22Rv1 (cell line): ENCODE data around the gene TCF4.

Source experiments
- H3K27ac ChIP-seq: fragments of 450-650 bp; 2 replicates; pipeline ENCODE4 v1.5.1; 2017
- ZFX ChIP-seq: fragments of 450-650 bp; IDR thresholded peaks from 2 replicates; pipeline ENCODE4 v1.6.1; 2017; ENCODE audit warnings: antibody characterized with exemption, borderline replicate concordance
- TF ChIP-seq, protein P1 (sequence below): fragments of 450-650 bp; IDR thresholded peaks from 2 replicates; pipeline ENCODE4 v1.5.1; 2017; ENCODE audit warnings: mild to moderate bottlenecking

The TCF4 gene

DNA sequence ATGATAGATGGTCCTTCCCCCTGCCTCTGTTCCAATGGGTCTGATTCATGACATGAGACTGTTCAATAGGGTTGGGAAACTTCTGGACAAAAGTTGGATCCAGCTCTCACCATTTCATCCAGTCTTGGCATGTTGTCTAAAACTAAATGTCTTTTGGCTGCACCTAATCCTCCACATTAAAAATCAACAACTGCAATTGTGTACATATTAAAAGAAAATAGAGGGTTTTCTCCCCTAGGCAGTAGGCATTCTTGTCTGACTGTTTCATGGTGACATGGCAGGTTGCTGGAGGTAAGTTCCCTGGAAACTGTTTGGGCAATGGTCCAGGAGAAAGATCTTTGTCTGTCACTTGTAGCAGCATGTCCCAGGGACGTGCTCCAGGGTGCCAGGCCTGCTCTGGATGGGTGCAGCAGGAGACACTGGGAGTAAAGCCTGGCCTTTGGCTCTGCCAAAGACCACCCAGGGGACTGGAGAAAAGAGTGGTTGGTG, 135.8 kb downstream of the TCF4 start:
- TF ChIP-seq, protein P1, sequence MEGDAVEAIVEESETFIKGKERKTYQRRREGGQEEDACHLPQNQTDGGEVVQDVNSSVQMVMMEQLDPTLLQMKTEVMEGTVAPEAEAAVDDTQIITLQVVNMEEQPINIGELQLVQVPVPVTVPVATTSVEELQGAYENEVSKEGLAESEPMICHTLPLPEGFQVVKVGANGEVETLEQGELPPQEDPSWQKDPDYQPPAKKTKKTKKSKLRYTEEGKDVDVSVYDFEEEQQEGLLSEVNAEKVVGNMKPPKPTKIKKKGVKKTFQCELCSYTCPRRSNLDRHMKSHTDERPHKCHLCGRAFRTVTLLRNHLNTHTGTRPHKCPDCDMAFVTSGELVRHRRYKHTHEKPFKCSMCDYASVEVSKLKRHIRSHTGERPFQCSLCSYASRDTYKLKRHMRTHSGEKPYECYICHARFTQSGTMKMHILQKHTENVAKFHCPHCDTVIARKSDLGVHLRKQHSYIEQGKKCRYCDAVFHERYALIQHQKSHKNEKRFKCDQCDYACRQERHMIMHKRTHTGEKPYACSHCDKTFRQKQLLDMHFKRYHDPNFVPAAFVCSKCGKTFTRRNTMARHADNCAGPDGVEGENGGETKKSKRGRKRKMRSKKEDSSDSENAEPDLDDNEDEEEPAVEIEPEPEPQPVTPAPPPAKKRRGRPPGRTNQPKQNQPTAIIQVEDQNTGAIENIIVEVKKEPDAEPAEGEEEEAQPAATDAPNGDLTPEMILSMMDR = no peak
- no peak for TF ChIP-seq ZFX
- H3K27ac ChIP-seq = no peak overlapping the region

DNA sequence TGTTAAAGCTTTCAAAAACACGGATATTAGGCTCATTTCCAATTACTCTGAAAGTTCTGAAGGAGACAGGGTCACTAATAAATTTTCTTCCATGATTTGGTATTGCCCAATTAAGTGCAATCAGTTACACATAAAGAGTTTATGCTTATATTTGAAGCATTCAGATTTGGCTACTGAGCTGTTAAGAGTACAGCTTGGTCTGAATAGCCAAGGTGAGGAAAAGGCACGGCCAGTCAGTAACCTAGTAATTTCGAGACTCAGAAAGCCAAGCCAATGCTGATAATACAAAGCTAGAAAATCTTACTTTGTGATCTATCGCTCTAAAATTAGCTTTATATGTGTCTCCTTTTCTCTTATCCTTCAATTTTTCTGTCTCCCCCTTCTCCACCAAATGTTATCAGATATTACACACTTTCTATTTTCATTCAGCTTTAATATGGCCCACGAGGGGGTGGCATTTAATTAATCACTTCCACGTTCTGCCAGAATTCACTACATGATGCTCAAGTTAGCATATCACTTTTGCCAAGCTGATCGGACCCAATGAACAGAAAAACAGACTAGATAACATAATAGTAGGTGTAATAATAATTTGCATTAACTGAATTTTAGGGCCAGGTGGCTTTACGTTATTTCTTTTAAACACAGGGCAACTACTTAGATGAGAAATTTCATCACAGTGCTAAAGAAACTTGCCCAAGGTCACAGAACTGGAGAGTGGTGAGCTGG, 138.4 kb downstream of the TCF4 start:
- no peak for TF ChIP-seq ZFX
- TF ChIP-seq, protein P1 = no peak
- H3K27ac ChIP-seq = no peak overlapping the region

DNA sequence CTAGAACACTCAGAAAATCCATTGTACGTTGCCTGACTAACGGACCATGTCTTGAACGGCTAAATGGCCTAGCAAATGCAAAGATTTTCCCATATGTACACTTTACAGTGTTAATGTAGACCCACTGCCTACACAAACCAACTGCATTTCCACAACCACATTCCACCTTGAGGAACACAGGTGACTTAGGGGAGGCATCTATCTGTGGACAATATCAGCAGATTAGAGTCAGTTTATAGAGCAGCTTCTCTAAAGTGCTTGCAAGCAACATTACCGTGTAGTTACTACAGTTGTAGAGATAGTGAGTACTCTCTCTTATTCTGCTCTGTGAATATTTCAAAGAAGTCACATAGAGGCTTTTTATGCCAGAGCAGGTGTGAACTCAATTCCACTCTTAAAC, 139.6 kb downstream of the TCF4 start:
- H3K27ac ChIP-seq = no peak overlapping the region
- TF ChIP-seq ZFX = no peak
- TF ChIP-seq, protein P1 = no peak

DNA sequence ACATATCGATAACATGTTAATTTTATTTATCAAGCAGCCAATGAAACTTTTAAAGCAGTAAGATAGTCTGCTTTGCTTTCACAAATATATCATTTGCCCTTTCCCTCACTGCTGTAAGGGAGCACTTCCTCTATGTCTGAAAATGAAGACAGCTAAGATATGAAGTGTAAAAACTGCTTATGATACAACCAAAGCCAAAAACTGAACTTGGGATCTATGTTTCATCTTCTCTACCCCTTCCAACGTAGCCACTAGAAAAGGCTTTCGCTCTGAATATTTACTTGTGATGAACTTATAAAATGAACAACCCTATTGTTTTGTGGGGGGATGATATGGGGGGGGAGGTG, 140.3 kb downstream of the TCF4 start:
- H3K27ac ChIP-seq = no peak overlapping the region
- no peak for TF ChIP-seq ZFX
- TF ChIP-seq, protein P1 = no peak

DNA sequence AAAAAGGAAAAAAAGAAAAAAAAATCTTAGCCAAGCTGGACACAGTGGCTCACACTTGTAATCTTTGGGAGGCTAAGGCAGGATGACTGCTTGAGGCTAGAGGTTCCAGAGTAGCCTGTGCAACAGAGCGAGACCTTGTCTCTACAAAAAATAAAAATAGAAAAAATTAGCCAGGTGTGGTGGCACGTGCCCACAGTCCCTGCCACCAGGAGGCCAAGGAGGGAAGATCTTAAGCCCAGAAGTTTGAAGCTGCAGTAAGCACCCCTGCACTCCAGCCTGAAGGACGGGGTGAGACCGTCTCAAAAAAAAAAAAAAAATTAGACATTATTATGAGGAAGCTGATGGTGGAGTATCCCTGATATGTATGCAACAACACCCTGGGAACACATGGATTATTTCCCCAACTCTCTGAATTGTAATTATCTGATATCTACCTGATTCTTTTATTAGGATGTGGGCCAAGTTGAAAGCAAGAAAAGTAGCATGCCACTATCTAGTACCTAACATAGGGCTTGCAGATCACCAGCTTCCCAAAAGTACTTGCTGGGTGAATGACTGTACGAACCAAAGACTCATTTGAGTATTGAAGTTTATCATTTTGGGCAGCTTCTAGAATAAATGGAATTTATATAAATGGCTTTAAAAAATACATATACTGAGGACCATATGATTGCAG, 140.9 kb downstream of the TCF4 start:
- H3K27ac ChIP-seq = no peak overlapping the region
- no peak for TF ChIP-seq ZFX
- TF ChIP-seq, protein P1 = no peak

DNA sequence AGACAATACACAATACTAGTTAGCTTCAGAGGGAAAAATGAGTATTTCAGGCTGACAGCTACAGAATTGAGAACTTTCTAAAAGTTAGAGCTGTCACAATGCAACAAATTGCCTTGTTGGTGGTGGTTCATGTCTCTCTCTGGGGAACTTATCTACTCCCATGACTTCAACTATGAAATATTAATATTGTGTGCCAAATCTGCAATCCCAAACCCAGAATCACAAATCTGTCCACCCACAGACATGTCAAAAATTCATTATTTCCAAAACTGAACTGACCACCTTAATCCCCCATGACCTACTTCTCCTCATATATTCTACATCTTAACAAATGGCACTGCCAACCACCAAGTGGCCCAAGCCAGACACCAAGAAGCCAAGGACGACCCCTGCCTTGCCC, 143.5 kb downstream of the TCF4 start:
- no peak for TF ChIP-seq ZFX
- TF ChIP-seq, protein P1 = no peak
- H3K27ac ChIP-seq = no peak overlapping the region

DNA sequence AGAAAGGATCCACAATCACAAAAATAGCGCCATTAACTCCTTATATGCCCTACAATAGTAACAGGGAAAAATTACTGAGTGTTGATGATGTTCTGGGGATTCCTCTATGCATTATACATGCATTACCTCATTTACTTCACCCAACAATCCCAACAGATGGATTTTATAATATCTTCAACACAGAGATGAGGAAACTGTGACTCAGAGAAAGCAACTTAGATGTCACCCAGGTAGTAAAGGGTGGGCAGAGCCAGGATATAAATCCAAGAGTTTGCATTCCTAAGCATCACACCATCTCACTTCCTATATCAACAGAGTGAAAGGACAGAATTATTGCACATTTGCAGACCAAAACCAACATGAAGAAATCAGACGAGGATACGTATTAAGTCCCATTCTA, 144.2 kb downstream of the TCF4 start:
- H3K27ac ChIP-seq = no peak overlapping the region
- TF ChIP-seq, protein P1 = no peak
- TF ChIP-seq ZFX = no peak
